Right renal cortex interstitium (tissue), 3 donors: Measurements from ENCODE around the gene COP1. TPM values are rescaled to one million over a fixed set of nuclear protein-coding genes. Genes with fewer than 3 reads are reported as not detected.
A peak's percentile ranks its signal among the peaks of the same experiment; 100 is the strongest.
"Not testable (repeated sequence)": the region's sequence is repeated elsewhere in the genome, so short reads cannot be mapped to it uniquely, and the experiment has no call there.

Experiments
- DNase-seq, 3 donors: peaks; one replicate each; pipeline ENCODE4 v3.0.0-alpha.2; 2013; ENCODE audit warnings: low read depth in 3 of 3, low spot score in 2 of 3
- polyA plus RNA-seq, 3 donors: library from polyadenylated mRNA; unstranded; fragments of 120-200 nt; gene quantifications; one replicate each; pipeline ENCODE4 v1.2.1, GENCODE V29; 2013; ENCODE audit not compliant: insufficient read length in 3 of 3

COP1 gene
- polyA plus RNA-seq, 3 donors, result 63.9 to 70.0 (median 65.0) TPM

GRCh38 chr1:176141449-176141848, 65.6 kb downstream of the COP1 start:
- no peak for DNase-seq

- no peak for DNase-seq
Measured at GRCh38 chr1:176136891-176137290, 70.2 kb downstream of the COP1 start.

GRCh38 chr1:176134666-176135065, 72.4 kb downstream of the COP1 start:
- DNase-seq, result no peak

- DNase-seq, result no peak
Measured at GRCh38 chr1:176122282-176122681, 84.8 kb downstream of the COP1 start.

- no peak for DNase-seq
Measured at GRCh38 chr1:176119549-176119948, 87.5 kb downstream of the COP1 start.

GRCh38 chr1:176118985-176119384, 88.1 kb downstream of the COP1 start:
- no peak for DNase-seq

- DNase-seq, result no peak
Measured at GRCh38 chr1:176111835-176112234, 95.3 kb downstream of the COP1 start.

- no peak for DNase-seq
Measured at GRCh38 chr1:176110203-176110602, 96.9 kb downstream of the COP1 start.

GRCh38 chr1:176102768-176103350, 104.2 kb downstream of the COP1 start:
- no peak for DNase-seq

- DNase-seq, result no peak
Measured at GRCh38 chr1:176101951-176102642, 105.0 kb downstream of the COP1 start.

GRCh38 chr1:176098560-176098959, 108.5 kb downstream of the COP1 start:
- DNase-seq, result no peak

GRCh38 chr1:176096015-176096414, 111.1 kb downstream of the COP1 start:
- no peak for DNase-seq

GRCh38 chr1:176090766-176091165, 116.3 kb downstream of the COP1 start:
- DNase-seq, result no peak

- DNase-seq, result not testable (repeated sequence)
Measured at GRCh38 chr1:176087746-176088145, 119.3 kb downstream of the COP1 start.

GRCh38 chr1:176073524-176074157, 133.4 kb downstream of the COP1 start:
- peak; percentile 53 to 57 (median 55) for DNase-seq

GRCh38 chr1:176068901-176069300, 138.2 kb downstream of the COP1 start:
- DNase-seq, result peak in 1 of 3 donors; percentile 12

- no peak for DNase-seq
Measured at GRCh38 chr1:176068256-176068655, 138.8 kb downstream of the COP1 start.

- no peak for DNase-seq
Measured at GRCh38 chr1:176066709-176067108, 140.4 kb downstream of the COP1 start.

GRCh38 chr1:176058686-176059085, 148.4 kb downstream of the COP1 start:
- DNase-seq, result peak in 2 of 3 donors; percentile 10 to 32

GRCh38 chr1:176056312-176056711, 150.8 kb downstream of the COP1 start:
- no peak for DNase-seq

GRCh38 chr1:176055398-176055797, 151.7 kb downstream of the COP1 start:
- DNase-seq, result no peak

- no peak for DNase-seq
Measured at GRCh38 chr1:176051902-176052518, 155.1 kb downstream of the COP1 start.
